ENCODE data around the gene KIF14.

Gene KIF14

GRCh38 chr1:200640373-200640962 is 19.9 kb upstream of the KIF14 start:
- 0 out of 2 replicates have a peak overlapping the region, but pooled peaks have one; percentile 37 for H2AFZ ChIP-seq (ENCODE audit: low read depth, low read length)
- no peaks in the 10 kb centered on the region for H3K27me3 ChIP-seq (ENCODE audit: low read depth, low read length)
- no peaks in the 10 kb centered on the region for H3K9me3 ChIP-seq (ENCODE audit: insufficient read depth, low read length)
- H3K4me3 ChIP-seq (ENCODE audit: low read length), result peak overlapping the region; percentile 35
- peaks cover 32% of the 10 kb centered on the region for H3K4me1 ChIP-seq (ENCODE audit: low read length)
- peak overlapping the region; percentile 65 for H3K27ac ChIP-seq (ENCODE audit: low read length)
- TF ChIP-seq CTCF (IDR thresholded peaks at IDR 0.05; ENCODE audit: low read depth, low read length) (no peak), EZH2phosphoT487 (IDR thresholded peaks at IDR 0.05; ENCODE audit: low read depth) (no peak)
- H3K79me2 ChIP-seq (ENCODE audit: low read length), result no peaks in the 10 kb centered on the region
- H3K9ac ChIP-seq (ENCODE audit: low read length), result peak overlapping the region; percentile 38; the same call in 1 of the 2 replicates
- H3K4me2 ChIP-seq (ENCODE audit: low read length), result peak overlapping the region; percentile 56
- peaks cover 9% of the 10 kb centered on the region for H3K36me3 ChIP-seq (replicated peaks; ENCODE audit: low read depth, low read length)
- no peaks in the 10 kb centered on the region for H4K20me1 ChIP-seq (ENCODE audit: insufficient read depth, low read length)

GRCh38 chr1:200638073-200638472 is 17.5 kb upstream of the KIF14 start:
- no peaks in the 10 kb centered on the region for H3K79me2 ChIP-seq (ENCODE audit: low read length)
- H3K27ac ChIP-seq (ENCODE audit: low read length), result no peak overlapping the region
- H3K27me3 ChIP-seq (ENCODE audit: low read depth, low read length), result no peaks in the 10 kb centered on the region
- H3K9me3 ChIP-seq (ENCODE audit: insufficient read depth, low read length), result no peaks in the 10 kb centered on the region
- no peak overlapping the region for H3K4me2 ChIP-seq (ENCODE audit: low read length)
- 0 out of 2 replicates have a peak, but pooled peaks have one; percentile 7 for TF ChIP-seq CTCF (IDR thresholded peaks at IDR 0.05; ENCODE audit: low read depth, low read length)
- TF ChIP-seq EZH2phosphoT487 (IDR thresholded peaks at IDR 0.05; ENCODE audit: low read depth), result no peak
- H2AFZ ChIP-seq (ENCODE audit: low read depth, low read length), result no peak overlapping the region
- H3K4me1 ChIP-seq (ENCODE audit: low read length), result peaks cover 28% of the 10 kb centered on the region
- no peaks in the 10 kb centered on the region for H4K20me1 ChIP-seq (ENCODE audit: insufficient read depth, low read length)
- no peaks in the 10 kb centered on the region for H3K36me3 ChIP-seq (replicated peaks; ENCODE audit: low read depth, low read length)
- no peak overlapping the region for H3K4me3 ChIP-seq (ENCODE audit: low read length)
- no peak overlapping the region for H3K9ac ChIP-seq (ENCODE audit: low read length)

GRCh38 chr1:200636681-200637080 is 16.1 kb upstream of the KIF14 start:
- Histone ChIP-seq H3K27ac (ENCODE audit: low read length) (no peak overlapping the region), H3K9ac (ENCODE audit: low read length) (no peak overlapping the region), H2AFZ (ENCODE audit: low read depth, low read length) (no peak overlapping the region), H3K4me3 (ENCODE audit: low read length) (no peak overlapping the region), H4K20me1 (ENCODE audit: insufficient read depth, low read length) (no peaks in the 10 kb centered on the region), H3K79me2 (ENCODE audit: low read length) (no peaks in the 10 kb centered on the region), H3K36me3 (replicated peaks; ENCODE audit: low read depth, low read length) (no peaks in the 10 kb centered on the region), H3K9me3 (ENCODE audit: insufficient read depth, low read length) (no peaks in the 10 kb centered on the region), H3K27me3 (ENCODE audit: low read depth, low read length) (no peaks in the 10 kb centered on the region), H3K4me2 (ENCODE audit: low read length) (no peak overlapping the region), H3K4me1 (ENCODE audit: low read length) (peaks cover 26% of the 10 kb centered on the region)
- no peak for TF ChIP-seq EZH2phosphoT487 (IDR thresholded peaks at IDR 0.05; ENCODE audit: low read depth)
- TF ChIP-seq CTCF (IDR thresholded peaks at IDR 0.05; ENCODE audit: low read depth, low read length), result no peak

- Histone ChIP-seq H4K20me1 (ENCODE audit: insufficient read depth, low read length) (no peaks in the 10 kb centered on the region), H3K27ac (ENCODE audit: low read length) (no peak overlapping the region), H3K4me1 (ENCODE audit: low read length) (peaks cover 14% of the 10 kb centered on the region), H2AFZ (ENCODE audit: low read depth, low read length) (no peak overlapping the region), H3K9me3 (ENCODE audit: insufficient read depth, low read length) (no peaks in the 10 kb centered on the region), H3K27me3 (ENCODE audit: low read depth, low read length) (no peaks in the 10 kb centered on the region), H3K4me3 (ENCODE audit: low read length) (no peak overlapping the region), H3K79me2 (ENCODE audit: low read length) (no peaks in the 10 kb centered on the region), H3K36me3 (replicated peaks; ENCODE audit: low read depth, low read length) (no peaks in the 10 kb centered on the region), H3K9ac (ENCODE audit: low read length) (no peak overlapping the region), H3K4me2 (ENCODE audit: low read length) (peak overlapping the region; percentile 23)
- TF ChIP-seq CTCF (IDR thresholded peaks at IDR 0.05; ENCODE audit: low read depth, low read length) (peak; percentile 82), EZH2phosphoT487 (IDR thresholded peaks at IDR 0.05; ENCODE audit: low read depth) (no peak)
Observed at GRCh38 chr1:200634261-200635122, 13.9 kb upstream of the KIF14 start.

Measured in OCI-LY3 (cell line).